ENCODE data around the gene BDKRB1. TPM values are rescaled to one million over a fixed set of nuclear protein-coding genes. Genes with fewer than 3 reads are reported as not detected.

Gene BDKRB1
- total and polyA plus RNA-seq, 2 donors from 2014 or later: 1.2 to 1.5 TPM

DNA sequence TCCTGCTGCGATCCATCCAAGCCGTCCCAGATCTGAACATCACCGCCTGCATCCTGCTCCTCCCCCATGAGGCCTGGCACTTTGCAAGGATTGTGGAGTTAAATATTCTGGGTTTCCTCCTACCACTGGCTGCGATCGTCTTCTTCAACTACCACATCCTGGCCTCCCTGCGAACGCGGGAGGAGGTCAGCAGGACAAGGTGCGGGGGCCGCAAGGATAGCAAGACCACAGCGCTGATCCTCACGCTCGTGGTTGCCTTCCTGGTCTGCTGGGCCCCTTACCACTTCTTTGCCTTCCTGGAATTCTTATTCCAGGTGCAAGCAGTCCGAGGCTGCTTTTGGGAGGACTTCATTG, 8.2 kb downstream of the BDKRB1 start:
- DNase-seq (no peak), FAIRE-seq (no peak)
- H3K9me3 ChIP-seq (ENCODE audit: control insufficient read depth in 2 of 3, insufficient read depth in 1 of 3, low read length in 3 of 3): peaks cover 0 to 5% (median 0%) of the 10 kb centered on the region in 3 donors
- no peaks in the 10 kb centered on the region for H3K27me3 ChIP-seq (ENCODE audit: control insufficient read depth, insufficient read depth, low read length)
- no peak overlapping the region for H3K27ac ChIP-seq (ENCODE audit: low read depth in 2 of 2, low read length in 2 of 2)
- no peak overlapping the region for H3K4me3 ChIP-seq (ENCODE audit: low read length in 3 of 3)
- peaks cover 0 to 2% (median 0%) of the 10 kb centered on the region in 3 donors for H3K4me1 ChIP-seq (ENCODE audit: control insufficient read depth in 2 of 3, insufficient read depth in 2 of 3, low read depth in 1 of 3, low read length in 3 of 3)
- TF ChIP-seq CTCF (IDR thresholded peaks at IDR 0.05; ENCODE audit: borderline replicate concordance, extremely low read depth, insufficient read depth): no peak
- H3K9ac ChIP-seq (ENCODE audit: low read length in 3 of 3): no peak overlapping the region
- intact Hi-C loops (cut with DNase I): no loop called here
- no peaks in the 10 kb centered on the region for H3K36me3 ChIP-seq (ENCODE audit: control insufficient read depth in 2 of 3, insufficient read depth in 3 of 3, low read length in 3 of 3)

- H3K27me3 ChIP-seq (ENCODE audit: control insufficient read depth, insufficient read depth, low read length): no peaks in the 10 kb centered on the region
- peaks cover 0 to under 1% (median 0%) of the 10 kb centered on the region in 3 donors for H3K9me3 ChIP-seq (ENCODE audit: control insufficient read depth in 2 of 3, insufficient read depth in 1 of 3, low read length in 3 of 3)
- no peak overlapping the region for H3K9ac ChIP-seq (ENCODE audit: low read length in 3 of 3)
- DNase-seq (no peak), FAIRE-seq (no peak)
- H3K27ac ChIP-seq (ENCODE audit: low read depth in 2 of 2, low read length in 2 of 2): no peak overlapping the region
- H3K36me3 ChIP-seq (ENCODE audit: control insufficient read depth in 2 of 3, insufficient read depth in 3 of 3, low read length in 3 of 3): no peaks in the 10 kb centered on the region
- TF ChIP-seq CTCF (IDR thresholded peaks at IDR 0.05; ENCODE audit: borderline replicate concordance, extremely low read depth, insufficient read depth): no peak
- peaks cover 0 to 2% (median 0%) of the 10 kb centered on the region in 3 donors for H3K4me1 ChIP-seq (ENCODE audit: control insufficient read depth in 2 of 3, insufficient read depth in 2 of 3, low read depth in 1 of 3, low read length in 3 of 3)
- intact Hi-C loops (cut with DNase I): no loop called here
- H3K4me3 ChIP-seq (ENCODE audit: low read length in 3 of 3): no peak overlapping the region
These were observed 8.8 kb downstream of the BDKRB1 start for GRCh38 chr14:96264853-96265252.

GRCh38 chr14:96265383-96266095, 9.5 kb downstream of the BDKRB1 start:
- FAIRE-seq: no peak
- intact Hi-C loops (cut with DNase I): no loop called here
- Histone ChIP-seq H3K4me1 (ENCODE audit: control insufficient read depth in 2 of 3, insufficient read depth in 2 of 3, low read depth in 1 of 3, low read length in 3 of 3) (peaks cover 0 to 2% (median 0%) of the 10 kb centered on the region in 3 donors), H3K36me3 (ENCODE audit: control insufficient read depth in 2 of 3, insufficient read depth in 3 of 3, low read length in 3 of 3) (no peaks in the 10 kb centered on the region), H3K27me3 (ENCODE audit: control insufficient read depth, insufficient read depth, low read length) (no peaks in the 10 kb centered on the region), H3K9ac (ENCODE audit: low read length in 3 of 3) (no peak overlapping the region), H3K9me3 (ENCODE audit: control insufficient read depth in 2 of 3, insufficient read depth in 1 of 3, low read length in 3 of 3) (no peaks in the 10 kb centered on the region), H3K4me3 (ENCODE audit: low read length in 3 of 3) (peak overlapping the region in 1 of 3 donors; percentile 18), H3K27ac (ENCODE audit: low read depth in 2 of 2, low read length in 2 of 2) (no peak overlapping the region)
- TF ChIP-seq CTCF (IDR thresholded peaks at IDR 0.05; ENCODE audit: borderline replicate concordance, extremely low read depth, insufficient read depth): no peak
- DNase-seq: no peak
